Lung microvascular endothelial cell (primary cell): ENCODE data around the gene TBX4. TPM values are rescaled to one million over a fixed set of nuclear protein-coding genes. Genes with fewer than 3 reads are reported as not detected.
"Not testable (repeated sequence)": the region's sequence is repeated elsewhere in the genome, so short reads cannot be mapped to it uniquely, and the experiment has no call there.

Experiments
- DNase-seq, 2 donors: peaks; one replicate each; pipeline versions ENCODE4 v3.0.0 to v3.0.0-alpha.2; 2010; ENCODE audit warnings: low read depth in 2 of 2
- total RNA-seq: library from RNA; depleted of rRNA; stranded (reverse); fragments of >200 nt; gene quantifications from 2 replicates; pipeline ENCODE4 v1.2.1, GENCODE V29; 2014

TBX4 gene
- total RNA-seq, 1 donor from 2014 or later: not detected

DNA sequence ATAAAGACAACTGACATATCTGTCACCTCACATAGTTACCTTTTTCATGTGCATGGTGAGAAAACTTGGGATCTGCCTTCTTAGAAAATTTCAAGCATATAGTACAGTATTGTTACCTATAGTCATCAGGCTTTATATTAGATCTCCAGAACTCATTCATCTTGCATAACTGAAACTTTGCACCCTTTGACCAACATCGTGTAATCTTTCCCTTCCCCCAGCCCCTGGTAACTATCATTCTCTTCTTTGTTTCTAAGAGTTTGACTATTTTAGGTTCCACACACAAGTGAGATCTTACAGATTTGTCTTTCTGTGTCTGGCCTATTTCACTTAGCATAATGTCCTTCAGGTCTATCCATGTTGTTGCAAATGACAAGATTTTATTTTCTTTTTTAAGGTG is 22.9 kb upstream of the TBX4 start:
- no peak for DNase-seq

DNA sequence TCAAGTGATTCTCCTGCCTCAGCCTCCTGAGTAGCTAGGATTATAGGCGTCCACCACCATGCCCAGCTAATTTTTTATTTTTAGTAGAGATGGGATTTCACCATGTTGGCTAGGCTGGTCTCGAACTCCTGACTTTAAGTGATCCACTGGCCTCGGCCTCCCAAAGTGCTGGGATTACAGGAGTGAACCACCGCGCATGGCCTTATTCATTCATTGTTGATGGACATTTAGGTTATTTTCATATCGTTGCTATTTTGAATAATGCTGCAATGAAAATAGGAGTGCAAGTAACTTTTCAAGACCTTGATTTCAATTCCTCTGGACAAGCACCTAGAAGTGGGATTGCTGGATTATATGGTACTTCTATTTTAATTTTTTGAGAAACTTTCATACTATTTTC is 22.4 kb upstream of the TBX4 start:
- DNase-seq: not testable (repeated sequence)

DNA sequence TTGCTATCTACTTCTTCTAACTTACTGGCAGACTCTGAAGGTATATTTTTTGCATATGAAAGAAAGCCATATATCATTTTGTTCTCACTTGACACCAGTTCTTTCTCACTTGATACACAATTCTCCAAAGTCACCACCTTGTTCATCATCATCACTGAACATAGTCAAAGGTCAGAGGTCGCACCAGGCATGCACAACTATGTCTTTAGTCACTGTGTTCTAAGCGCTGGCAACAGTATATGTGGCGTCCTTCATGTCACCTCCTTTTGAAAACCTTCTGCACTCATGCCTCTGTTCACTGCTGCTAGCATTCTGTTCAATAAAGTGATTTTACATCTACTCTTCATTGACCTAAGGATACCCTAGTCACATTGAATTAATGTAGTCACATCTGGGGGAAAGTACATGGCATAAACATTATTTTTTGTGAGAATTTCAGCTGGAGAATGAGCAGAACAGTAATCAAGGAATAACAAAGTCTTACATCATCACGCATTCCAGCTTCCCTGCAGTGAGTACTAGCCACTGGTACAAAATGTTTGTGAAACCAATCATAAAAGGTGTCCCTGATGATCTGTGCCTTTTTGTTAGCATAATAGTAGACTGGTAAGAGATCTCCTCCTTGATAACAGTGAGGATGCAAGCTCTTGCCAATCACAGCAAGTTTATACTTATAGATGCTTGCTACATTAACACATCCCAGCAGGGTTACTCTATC is 20.5 kb upstream of the TBX4 start:
- DNase-seq: no peak

DNA sequence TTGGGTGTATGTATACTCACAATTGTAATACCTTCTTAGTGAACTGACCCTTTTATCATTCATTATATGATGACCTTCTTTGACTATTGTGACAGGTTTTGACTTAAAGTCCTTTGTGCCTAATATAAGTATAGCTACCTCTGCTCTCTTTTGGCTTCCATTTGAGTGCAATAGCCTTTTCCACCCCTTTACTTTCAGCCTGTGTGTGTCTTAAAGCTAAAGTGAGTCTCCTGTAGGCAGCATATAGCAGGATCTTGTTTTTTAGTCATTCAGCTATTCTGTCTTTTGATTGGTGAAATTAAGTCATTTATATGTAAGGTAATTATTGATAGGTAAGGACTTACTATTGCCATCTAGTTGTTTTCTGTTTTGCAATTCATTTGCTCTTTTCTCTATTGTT is 15.9 kb upstream of the TBX4 start:
- no peak for DNase-seq

DNA sequence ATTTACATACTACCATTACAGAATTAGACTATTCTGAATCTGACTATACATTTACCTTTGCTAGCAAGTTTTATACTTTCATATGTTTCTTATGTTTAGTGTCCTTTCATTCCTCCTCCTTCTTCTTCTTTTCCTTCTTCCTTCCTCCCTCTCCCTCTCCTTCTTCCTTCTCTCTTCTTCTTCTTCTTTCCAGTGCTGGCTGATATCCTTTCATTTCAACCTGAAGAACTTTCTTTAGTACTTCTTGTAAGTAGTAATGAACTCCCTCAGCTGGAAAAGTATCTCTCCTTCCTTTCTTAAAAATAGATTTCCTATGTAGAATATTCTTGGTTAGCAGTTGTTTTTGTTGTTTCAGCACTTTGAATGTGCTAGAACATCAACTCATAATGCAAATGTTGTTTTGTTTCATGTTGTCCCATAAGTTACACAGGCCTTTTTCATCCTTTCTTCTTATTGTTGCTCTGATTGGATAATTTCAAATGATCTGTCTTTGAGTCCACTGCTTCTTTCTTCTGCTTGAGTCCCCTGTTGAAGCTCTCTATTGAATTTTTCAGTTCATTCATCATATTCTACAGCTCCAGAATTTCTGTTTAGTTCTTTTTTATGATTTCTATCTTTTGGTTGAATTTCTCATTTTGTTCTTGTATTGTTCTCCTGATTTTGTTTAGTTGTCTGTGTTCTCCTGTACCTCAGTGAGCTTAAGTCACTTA is 15.1 kb upstream of the TBX4 start:
- no peak for DNase-seq

DNA sequence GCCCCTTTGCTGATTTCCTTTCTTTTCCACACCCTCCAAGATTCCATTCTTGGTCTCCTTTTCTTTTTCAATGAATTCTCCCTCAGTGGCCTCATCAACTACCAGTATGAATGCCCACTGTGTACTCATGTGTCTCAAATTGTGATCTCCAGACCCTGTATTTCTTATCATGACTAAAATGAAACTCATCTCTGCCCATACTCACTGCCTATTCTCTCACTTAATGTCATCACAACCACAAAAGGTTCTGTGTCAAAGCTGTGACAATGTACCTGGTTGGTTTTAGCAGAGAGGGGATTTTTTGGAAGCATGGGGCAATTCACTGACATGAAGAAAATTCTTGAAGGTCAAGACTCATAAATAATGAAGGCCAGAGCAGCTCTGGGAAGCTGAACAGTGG is 11.5 kb upstream of the TBX4 start:
- DNase-seq: no peak

DNA sequence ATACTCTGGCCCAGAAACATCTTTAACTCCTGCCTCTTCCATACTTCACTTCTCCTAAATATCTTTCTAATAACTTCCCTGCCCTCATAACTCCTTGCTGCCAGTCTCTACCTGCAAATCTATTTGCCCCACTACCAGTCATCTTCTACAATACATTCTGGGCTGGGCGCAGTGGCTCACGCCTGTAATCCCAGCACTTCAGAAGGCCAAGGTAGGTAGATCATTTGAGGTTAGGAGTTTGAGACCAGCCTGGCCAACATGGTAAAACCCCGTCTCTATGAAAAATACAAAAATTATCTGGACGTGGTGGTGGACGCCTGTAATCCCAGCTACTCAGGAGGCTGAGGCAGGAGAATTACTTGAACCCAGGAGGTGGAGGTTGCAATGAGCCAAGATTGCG is 10.7 kb upstream of the TBX4 start:
- not testable (repeated sequence) for DNase-seq

DNA sequence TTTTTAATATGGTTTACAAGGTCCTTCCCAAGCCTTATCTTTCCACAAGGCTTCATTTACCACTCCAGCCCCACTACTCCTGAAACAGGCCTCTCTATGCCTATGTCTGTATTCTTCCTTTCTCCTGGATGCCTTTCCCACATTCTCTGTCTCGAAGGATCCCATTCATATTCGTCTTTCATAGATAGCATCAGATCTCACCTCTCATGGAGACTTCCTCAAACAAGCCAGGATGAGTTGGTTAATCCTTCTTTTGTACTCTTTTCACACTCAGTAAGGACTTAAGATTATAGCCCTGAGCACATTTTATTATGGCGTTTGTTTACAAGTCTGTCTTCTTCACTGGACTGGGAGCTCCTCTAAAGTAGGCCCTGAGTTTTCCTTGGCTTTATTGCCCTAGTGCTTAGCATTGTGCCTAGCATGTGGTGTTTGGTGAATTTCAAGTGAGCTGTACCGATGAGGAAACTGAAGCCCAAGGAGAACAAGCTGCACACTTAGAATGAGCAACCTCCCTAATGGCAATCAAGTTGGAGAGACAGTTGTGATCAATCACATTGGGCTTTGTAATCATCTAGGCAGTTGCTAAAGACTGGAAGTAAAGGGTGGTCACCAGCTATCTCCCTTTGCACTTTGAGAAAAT is 10.0 kb upstream of the TBX4 start:
- no peak for DNase-seq

DNA sequence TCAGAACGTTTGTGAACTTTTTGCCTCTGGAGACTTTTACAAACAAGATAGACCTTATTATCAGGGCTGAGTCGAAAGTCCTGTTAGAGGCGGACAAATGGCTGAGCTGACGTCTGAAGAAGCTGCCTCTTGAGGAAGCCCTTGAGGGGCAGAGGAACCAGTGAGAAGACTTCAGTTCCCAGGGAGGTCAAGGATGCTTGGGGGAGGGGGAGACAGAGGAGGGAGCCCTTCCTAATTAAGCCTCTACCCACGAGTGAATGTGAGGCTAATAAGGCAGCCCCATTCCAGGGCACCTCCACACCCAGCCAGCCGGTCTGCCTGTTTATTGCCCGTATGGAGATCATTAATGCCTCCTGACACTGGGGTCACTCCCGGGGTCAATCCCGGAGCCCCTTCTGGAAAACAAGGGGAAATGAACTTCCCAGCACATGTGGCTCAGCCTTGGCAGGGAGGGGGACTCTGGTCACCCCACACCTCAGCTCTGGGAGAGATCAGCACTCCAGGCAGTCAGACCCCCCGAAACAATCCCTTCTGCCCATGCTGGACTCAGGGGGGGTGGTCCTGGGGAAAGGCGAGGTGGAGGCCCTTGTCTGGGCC is 9.2 kb upstream of the TBX4 start:
- DNase-seq: no peak

DNA sequence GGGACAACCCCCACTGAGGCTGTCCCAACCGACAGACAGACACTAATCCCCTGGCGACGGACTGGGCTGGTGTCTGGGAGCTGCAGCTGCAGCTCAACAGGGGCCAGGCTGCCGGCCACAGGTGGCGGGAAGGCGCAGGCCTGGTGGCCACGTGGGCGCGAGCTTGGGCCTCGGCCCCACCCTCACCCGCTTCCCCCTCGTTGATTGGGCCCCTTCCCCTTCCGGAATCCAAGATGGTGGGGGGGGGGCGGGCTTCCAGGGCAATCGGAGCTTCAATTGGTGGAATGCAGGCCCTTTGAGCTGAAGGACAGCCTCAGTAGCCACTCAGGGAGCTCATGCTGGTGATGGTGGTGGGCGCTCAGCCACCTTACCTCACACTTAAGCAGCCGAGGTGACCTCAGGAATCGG is 8.7 kb upstream of the TBX4 start:
- DNase-seq: no peak

DNA sequence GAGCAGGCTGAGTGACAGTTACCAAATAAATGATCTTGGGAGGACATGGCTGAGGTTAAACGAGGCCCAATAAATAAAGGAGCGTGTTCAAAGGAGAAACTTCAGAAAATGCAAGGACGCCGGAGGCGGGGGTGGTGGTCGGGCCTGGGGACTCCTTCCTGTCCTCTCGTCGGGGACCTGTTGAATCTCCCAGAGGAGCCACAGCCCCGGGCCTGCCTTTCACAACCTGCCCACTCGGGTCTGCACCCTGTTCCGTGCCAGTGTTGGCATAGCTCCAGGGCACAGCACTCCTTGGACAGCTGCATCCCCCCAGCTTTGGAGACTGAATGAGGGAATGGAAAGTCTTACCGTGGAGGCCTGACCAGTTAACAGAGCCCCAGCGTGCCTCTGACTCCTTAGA is 8.1 kb upstream of the TBX4 start:
- no peak for DNase-seq

DNA sequence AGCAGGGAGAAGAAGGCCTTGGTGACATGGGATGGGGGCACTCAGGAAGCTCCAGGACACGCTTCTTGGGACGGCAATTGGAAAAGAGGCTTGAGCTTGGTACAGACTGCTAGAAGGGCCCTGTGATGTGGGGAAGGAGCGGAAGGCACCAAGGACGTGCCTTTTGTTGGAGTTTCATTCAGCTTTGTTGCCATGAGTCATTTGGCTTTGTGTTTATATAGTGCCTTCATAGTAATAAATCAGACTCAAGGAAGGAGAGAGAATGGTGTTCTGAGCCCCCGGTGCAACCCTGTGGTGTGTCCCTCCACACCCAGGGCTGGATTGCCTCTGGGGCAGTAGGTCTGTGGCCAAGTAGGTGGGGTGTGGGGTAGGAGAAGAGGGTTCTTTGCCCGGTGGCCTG is 7.4 kb upstream of the TBX4 start:
- peak in 1 of 2 donors; percentile 13 for DNase-seq

DNA sequence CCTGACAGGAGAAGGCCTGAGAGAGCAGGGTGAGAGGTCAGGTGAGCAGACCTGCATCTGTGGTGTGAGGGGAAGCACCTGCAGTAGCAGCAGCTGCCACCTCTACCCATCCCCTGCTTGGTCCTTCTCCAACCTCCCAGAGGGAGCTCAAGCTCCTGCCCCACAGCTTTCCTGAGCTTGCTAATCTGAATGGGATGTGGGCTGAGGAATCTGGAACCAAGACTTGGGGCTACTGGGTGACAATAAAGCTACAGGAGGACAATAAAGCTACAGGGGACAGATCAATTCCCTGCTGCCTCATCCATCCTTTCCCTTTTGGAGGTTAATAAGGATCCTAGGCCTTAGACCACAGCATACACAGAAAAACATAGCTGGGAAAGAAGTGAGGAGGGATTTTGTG is 4.9 kb upstream of the TBX4 start:
- no peak for DNase-seq

DNA sequence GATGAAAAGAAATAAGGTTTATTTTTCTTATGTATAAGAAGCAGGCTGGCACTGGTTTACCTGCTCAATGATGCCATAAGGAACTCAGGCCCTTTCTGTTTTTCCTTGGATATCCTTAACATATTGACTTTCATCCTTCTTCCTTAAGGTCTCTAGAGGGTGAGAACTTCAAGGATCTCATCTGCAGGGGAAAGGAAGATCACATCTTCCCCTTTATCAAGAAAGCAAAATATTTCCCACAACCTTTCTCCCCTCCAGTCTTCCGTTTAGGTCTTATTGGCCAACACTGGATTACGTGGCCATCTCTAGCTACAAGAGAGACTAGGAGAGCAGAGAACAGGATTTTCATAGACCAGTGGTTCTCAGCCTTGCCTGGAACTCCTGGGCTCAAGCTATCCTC is 4.2 kb upstream of the TBX4 start:
- no peak for DNase-seq

DNA sequence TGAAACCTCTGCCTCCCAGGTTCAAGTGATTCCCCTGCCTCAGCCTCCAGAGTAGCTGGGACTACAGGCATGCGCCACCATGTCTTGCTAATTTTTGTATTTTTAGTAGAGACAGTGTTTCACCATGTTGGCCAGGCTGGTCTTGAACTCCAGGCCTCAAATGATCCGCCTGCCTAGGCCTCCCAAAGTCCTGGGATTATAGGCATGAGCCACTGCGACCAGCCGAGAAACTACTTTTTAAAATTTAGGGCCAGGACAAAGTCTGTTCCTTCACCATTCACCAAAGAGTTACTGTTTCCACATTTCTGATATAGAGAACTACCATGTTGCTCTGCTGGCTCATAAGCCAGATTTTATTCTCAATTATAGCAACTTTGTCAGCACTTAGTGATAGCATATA is 3.1 kb upstream of the TBX4 start:
- not testable (repeated sequence) for DNase-seq

DNA sequence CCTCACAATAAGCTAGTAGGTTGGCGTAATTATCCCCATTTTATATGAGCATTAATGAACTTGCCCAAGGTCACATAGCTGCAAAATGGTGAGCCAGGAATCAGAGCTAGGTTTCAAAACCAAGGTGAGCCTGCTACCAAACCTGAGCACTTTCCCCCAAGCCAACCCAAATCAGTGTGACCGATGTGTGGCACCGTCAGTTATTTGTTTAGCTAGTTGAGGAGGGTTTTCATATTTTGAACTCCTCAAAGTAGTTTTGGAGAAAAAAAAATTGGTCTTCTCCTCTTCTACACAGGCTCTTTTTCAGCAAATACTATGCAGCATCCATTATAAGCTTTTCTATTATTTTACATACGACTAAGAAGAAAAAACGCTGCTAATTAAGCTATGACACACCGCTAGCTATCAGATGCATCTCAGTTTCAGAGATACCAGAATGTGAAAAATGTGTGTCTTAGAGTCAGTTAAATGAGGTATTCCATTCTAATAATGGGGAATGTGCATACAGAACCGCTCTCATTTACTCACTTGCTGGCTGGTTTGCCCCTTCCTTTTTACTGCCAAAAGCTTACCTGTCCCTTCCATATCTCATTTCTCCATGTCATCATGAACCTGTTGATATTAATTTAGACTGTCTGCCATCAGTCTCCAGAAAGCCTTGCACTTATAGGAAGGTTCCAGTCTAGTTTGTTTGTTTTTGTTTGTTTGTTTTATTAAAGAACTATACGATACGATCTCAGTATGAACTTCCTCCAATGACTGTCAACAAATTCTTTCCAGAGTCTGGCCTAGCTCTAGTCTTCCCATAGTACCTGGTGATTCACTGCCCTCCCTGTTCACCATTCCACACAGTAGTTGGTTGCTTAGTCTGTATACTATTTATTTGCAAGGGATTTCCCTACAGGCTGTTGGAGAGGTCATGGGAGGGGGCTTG is 2.2 kb upstream of the TBX4 start:
- no peak for DNase-seq

DNA sequence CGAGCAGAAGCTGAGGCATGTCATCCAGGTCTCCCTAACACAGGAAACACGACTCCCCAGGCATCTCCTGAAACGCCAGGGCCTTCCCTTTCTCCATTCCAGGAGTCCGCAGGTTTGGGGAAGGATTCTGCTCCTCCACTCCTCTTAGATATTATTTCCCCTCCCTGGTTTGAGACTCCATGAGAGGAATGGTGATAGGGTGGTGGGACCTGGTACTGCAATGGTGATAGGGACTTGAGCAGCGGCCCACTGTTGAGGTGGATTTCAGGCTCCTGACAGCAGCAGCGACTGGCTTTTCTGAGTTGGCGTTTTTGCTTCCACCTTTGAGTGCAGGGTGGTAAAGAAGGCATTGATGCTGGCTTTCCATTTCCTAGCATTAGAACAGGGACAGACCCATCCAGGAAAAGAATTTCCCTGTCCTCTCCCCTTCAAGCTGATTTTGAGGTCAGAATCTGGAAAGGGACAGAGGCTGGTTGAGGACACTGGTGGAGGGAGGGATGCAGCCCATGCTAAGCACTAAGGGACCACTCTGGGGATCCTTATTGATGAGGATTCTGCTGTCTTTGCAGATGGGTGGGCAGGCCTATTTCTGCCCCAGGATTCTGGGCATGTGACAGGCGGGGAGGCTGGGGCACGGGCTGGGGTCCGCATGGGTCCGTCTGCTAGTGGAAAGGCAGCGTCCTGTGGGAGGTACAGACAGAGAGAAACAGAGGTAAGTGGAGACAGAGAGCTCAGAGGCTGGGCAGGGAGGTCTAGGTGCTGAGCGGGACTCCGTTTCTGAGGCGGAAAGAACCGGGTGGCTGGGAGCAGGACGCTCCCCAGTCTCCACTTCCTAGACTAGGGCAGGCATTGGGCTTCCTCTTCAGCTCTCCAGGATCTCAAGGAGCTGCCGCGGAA is 1.3 kb upstream of the TBX4 start:
- DNase-seq: no peak

DNA sequence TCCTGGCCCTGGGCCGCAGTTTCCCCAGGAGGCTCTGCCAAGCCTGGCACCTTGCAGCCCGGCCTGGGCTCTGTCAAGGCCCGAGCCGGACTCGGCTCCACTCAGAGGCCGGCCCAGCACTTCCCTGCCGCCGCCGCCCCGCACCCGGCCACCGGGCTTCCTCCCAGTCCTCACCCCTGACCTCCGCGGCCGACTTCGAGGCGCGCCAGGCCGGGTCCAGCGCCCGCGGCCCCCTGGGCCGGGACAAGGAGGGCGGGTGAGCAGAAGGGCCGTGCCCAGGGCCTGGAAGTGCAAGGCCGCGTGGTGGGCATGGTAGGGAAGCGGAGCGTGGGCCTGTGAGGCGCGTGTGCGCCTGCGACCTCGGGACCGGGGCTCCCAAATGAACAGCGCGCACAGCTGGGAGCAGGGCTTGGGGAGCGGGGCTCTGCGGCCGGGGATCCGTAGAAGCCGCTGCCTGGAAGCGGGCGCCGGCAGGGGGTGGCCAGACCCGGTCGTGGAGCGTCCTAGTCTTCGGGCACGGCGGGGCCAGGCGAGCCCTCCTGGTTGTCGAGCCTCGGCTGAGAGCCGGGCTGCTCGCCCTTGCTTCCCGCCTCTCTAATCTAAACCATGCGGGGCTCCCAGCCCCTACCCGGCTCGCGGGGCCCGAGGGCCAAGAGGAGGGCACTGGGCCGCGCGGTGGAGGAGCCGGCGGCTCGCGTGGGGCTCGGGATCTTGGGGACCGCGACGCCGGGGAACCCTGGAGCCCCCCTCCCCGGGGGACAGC is 503 bp upstream of the TBX4 start:
- no peak for DNase-seq

DNA sequence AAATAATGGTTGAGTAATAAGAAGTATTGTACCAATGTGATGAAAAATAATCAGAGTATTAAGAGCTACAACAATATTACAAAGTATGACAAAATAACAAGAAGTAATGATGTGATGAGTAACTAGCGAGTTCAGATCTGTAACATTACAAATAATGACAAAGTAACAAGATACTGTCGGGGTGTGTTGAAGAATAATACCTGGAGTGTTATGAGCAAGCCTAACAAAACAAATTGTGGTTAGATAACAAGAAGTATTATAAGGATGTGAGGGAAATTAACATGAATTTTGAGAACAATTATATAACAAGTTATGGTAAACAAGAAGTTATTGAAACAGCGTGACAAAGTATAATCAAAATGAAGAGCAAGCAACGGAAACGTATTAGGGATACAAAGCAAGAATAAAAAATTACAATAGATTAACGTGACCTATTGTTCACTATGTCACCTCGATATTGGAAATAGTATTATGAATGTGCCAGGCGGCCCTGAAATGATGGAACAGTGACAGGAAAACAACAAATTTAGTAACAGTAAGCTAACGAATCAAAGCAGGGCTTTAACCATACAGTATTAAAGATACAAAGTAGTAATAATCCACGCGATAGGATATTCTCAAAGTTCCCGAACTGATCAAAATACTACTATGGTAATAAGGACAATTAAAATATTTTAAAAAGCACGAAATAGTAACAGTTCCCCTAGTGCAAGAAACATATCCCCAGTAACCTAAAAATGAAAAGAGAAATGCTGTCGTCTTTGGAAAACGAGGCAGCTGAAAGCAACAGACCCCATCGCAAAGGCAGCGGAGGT is 1.6 kb downstream of the TBX4 start:
- DNase-seq: no peak
